ENCODE results near the gene UBE2H. TPM values are rescaled to one million over a fixed set of nuclear protein-coding genes. Genes with fewer than 3 reads are reported as not detected.
A peak's percentile ranks its signal among the peaks of the same experiment; 100 is the strongest.
"Not testable (repeated sequence)": the region's sequence is repeated elsewhere in the genome, so short reads cannot be mapped to it uniquely, and the experiment has no call there.

The UBE2H gene
- polyA plus RNA-seq, result 10 to 100 TPM; 33.7 to 58.8 (median 41.1) TPM

DNA sequence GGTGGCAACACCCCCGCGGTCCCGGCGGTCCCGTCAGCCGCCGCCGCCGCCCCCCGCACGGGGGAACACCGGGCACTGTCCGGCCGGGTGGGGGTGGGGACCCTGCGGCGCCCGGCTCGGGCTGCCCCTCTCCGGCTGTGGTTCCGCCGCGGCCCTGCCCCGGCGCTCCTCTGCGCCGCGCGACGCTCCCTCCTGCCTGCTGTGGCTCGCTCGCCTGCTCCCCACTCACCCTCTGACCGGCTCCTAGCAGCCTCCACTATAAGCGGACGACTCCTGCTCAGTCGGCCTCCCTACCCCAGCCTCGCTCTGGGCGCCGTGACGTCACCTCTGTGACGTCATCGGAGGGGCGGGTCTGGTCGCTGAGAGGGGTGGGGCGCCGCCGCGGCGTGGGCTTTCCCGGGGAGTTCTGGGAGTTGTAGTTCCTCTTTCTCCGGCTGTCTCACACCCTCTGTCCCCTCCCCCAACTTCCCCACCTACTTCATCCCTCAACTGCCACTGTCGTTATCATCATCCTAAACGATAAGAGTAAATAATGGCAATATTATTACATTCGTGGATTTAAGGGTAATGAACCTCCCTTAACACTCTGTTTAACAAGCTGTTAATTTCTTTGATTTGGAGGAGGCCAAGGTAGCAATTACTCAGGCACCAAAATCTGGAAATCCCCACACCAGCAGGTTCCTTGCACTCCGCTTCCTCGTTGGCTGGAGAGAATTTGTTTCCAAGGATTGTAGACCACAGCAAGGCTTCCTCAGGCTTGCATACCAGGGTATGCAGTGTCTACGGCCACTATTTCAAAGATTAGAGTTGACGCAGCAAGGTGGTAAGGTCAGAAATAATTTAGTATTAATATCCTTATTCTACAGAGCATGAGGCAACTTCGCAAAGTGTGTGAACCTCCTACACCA, at the start of gene UBE2H:
UBE2H (minus strand) TSS at position 308 of the 908 bp plus-strand sequence. CDS start 405 bp downstream, outside the sequence.
- 5 to 6% (median 6%) methylated on average over 47 to 58 of the region's 58 CpGs for WGBS, 3 donors
- H3K27ac ChIP-seq (ENCODE audit: low read depth, low read length), result peak within 1 kb of the TSS; percentile 33

GRCh38 chr7:129998446-129998845, 45.7 kb upstream of the UBE2H start:
- no peak overlapping the region for H3K27ac ChIP-seq (ENCODE audit: low read depth, low read length)
- 84 to 92% (median 91%) methylated on average over 5 of the region's 5 CpGs for WGBS, 3 donors

DNA sequence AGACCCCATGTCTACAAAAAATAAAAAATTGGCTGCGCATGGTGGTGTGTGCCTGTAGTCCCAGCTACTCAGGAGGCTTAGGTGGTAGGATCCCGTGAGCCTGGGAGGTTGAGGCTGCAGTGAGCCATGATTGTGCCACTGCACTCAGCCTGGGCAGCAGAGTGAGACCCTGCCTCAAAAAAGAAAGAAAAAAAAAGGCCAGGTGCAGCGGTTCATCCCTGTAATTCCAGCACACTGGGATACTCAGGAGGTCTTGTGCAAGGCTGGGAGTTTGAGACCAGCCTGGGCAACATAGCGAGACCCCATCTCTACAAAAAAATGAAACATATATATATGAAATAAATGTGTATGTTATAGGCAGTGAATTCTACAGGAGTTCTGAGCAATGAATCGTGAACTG, 44.5 kb upstream of the UBE2H start:
- no peak overlapping the region for H3K27ac ChIP-seq (ENCODE audit: low read depth, low read length)
- WGBS, 3 donors, result 72 to 76% (median 76%) methylated on average over 5 of the region's 5 CpGs

- 67 to 78% (median 71%) methylated on average over 8 of the region's 8 CpGs for WGBS, 3 donors
- H3K27ac ChIP-seq (ENCODE audit: low read depth, low read length), result no peak overlapping the region
Measured at GRCh38 chr7:129993275-129993674, 40.5 kb upstream of the UBE2H start.

DNA sequence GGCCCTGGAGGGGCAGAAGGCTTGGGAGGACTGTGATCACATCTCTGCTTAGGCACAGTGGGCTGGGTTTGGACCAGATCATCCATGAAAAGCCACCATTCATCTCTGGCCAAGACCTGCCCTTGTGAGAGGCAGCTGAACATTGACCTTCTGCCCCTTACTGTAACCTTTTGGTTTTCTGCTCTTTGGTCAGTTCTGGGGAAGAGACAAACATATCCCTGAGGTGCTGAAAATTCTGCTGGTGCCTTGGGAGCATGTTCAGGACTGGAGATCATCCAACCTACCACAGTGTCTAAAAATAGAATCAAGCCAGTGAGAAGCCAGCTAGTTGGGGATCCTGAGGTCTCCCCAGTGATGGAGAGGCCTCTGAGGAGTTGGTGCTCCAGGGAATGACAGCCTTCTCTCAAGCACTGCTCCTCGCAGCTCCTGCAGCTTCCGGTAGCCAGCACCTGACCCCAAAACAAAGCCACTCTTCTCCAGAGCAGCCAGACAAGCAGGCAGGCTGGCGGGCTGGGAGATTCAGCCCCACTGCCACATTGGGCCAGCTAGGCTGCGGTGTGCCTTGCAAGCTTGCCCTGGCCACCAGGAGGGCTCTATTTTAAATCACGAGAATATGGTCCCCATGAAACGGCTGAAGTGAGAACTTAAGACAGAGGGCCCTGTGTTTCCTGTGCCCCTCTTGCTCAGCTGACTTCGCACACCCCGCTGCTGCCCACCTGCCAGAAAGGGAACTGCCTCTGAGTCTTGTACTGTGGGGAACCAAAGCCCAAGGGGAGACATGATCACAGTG, 37.8 kb upstream of the UBE2H start:
- 74 to 88% (median 74%) methylated on average over 8 of the region's 8 CpGs for WGBS, 3 donors
- H3K27ac ChIP-seq (ENCODE audit: low read depth, low read length), result no peak overlapping the region

- H3K27ac ChIP-seq (ENCODE audit: low read depth, low read length), result no peak overlapping the region
- WGBS, 3 donors, result 35 to 44% (median 38%) methylated on average over 4 of the region's 4 CpGs
Measured at GRCh38 chr7:129989466-129989865, 36.7 kb upstream of the UBE2H start.

DNA sequence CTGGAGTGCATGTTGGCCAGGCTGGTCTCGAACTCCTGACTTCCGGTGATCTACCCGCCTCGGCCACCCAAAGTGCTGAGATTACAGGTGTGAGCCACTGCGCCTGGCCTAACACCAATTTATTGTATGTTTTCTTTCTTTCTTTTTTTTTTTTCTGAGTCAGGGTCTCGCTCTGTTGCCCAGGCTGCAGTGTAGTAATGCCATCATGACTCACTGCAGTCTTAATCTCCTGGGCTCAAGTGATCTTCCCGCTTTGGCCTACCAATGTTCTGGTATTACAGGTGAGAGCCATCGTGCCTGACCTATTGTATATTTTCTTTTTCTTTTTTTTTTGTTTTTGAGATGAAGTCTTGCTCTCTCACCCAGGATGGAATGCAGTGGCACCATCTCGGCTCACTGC, 33.8 kb upstream of the UBE2H start:
- H3K27ac ChIP-seq (ENCODE audit: low read depth, low read length), result no peak overlapping the region
- WGBS, 3 donors, result 95 to 98% (median 95%) methylated on average over 9 of the region's 9 CpGs

DNA sequence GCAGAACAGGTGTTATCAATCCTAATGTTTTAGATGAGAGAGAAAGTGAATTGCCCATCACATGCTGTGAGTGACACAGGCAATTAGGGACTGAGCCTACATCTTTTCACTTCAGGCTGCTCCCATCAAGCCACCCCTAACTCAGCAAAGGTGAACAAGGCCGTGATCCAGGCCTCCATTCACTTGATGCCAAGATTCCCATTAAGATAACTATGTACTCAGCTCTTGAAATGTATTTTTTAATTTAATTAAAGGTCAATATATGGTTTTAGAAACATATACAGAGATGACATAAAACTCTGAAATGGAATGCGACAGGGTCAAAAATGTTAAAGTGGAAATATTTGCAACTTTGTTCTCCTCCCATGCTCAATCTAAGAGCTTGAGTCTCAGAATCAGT, 27.9 kb upstream of the UBE2H start:
- H3K27ac ChIP-seq (ENCODE audit: low read depth, low read length), result no peak overlapping the region
- WGBS, 3 donors, result 84 to 94% (median 94%) methylated on average over 2 of the region's 2 CpGs

GRCh38 chr7:129975309-129975708, 22.5 kb upstream of the UBE2H start:
- 41 to 84% (median 71%) methylated on average over 1 of the region's 1 CpG for WGBS, 3 donors
- no peak overlapping the region for H3K27ac ChIP-seq (ENCODE audit: low read depth, low read length)

DNA sequence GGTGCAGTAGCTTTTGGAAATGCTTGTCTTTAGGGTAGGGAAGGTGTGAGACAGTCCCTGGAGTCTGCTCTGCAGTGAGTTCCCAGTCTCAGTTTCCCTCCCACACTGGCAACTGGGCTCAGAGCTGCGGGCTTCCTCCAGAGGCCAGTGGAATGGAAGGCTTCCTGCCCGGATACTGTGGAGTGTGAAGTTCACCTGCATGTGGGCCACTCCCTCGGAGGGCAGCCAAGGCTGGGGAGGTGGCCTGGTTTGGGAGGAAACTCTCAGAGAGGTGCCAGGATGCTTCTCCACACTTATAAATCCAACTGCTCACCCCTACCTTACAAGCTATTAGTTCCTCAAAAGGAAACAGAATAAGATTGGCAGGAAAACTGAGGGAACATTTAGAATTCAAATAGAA, 18.1 kb upstream of the UBE2H start:
- WGBS, 3 donors, result 44 to 67% (median 60%) methylated on average over 3 of the region's 3 CpGs
- H3K27ac ChIP-seq (ENCODE audit: low read depth, low read length), result no peak overlapping the region

DNA sequence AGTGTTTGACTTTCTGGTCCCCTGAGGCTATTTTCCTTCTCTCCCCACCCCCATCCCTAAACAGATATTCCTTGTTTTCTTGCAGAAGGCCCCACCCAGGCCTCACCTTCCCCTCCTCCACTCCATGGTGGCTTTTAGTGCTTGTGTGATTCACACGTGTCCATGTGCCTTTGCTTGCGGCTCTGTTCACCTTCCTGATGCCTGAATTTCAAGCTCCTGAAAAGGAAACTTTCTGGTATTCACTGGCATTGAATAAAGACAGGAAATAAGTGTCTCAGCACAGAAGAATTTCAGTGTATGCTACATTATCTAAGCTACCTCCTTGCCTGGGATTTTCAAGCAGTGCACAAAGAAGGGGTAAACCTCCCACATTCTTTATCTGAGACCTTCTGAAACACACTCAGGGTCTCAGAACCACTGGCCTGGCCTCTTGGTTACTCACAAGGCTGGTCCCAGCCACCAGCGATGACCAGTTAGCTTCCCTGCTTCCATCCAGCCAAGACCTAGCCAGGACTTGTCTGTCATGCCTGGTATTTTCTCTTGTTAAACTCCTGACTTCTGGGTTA, 17.2 kb upstream of the UBE2H start:
- H3K27ac ChIP-seq (ENCODE audit: low read depth, low read length), result no peak overlapping the region
- 56 to 67% (median 65%) methylated on average over 3 of the region's 3 CpGs for WGBS, 3 donors

DNA sequence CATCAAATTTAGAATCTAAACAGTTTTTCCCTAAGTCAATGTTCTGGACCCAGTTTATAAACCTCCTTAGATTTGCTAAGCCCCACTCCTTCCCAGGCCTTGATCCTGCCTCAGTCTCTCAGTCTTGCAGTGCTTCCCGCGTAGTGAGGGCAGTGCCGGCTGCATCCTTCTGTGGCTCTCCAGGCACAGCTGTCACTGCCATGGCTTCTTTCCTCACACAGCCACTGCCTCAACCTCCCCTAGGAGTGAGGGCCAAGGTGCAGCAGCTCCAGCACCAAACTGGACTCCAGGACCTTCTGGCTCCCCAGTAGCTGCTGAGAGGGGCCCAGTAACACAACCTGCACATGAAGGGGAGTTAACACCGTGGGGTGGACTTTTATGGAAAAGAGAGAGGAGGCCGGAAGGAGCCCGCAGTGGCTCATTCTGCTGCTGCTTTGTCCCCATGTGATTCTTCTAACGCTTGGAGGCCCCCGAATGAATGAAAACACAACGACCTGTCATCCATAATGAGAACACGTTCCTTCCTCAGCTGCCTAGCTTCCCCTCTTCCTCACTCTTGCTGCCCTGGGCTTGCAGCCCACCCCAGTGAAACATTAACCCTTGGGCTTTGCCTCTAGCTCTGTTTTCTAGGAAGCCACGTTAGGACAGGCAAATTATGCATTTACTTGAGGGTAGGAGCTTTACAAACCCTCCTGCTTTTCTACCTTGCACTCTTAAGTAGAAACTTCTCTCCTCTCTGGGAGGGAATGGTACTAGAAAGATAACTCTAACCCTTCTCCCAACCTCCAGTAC, 16.0 kb upstream of the UBE2H start:
- H3K27ac ChIP-seq (ENCODE audit: low read depth, low read length), result no peak overlapping the region
- WGBS, 3 donors, result 81 to 83% (median 82%) methylated on average over 11 of the region's 11 CpGs

DNA sequence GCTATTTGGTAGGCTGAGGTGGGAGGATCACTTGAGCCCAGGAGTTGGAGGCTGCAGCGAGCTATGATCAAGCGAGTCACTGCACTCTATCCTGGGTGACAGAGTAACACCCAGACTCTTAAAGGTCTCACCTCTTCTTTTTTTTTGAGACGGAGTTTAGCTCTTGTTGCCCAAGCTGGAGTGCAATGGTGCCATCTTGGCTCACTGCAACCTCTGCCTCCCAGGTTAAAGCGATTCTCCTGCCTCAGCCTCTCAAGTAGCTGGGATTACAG, 7.4 kb upstream of the UBE2H start:
- WGBS, 3 donors, result 94 to 100% (median 97%) methylated on average over 4 of the region's 4 CpGs
- not testable (repeated sequence) for H3K27ac ChIP-seq (ENCODE audit: low read depth, low read length)

- 80 to 94% (median 88%) methylated on average over 12 of the region's 12 CpGs for WGBS, 3 donors
- H3K27ac ChIP-seq (ENCODE audit: low read depth, low read length), result no peak overlapping the region
Measured at GRCh38 chr7:129959471-129960203, 6.9 kb upstream of the UBE2H start.

DNA sequence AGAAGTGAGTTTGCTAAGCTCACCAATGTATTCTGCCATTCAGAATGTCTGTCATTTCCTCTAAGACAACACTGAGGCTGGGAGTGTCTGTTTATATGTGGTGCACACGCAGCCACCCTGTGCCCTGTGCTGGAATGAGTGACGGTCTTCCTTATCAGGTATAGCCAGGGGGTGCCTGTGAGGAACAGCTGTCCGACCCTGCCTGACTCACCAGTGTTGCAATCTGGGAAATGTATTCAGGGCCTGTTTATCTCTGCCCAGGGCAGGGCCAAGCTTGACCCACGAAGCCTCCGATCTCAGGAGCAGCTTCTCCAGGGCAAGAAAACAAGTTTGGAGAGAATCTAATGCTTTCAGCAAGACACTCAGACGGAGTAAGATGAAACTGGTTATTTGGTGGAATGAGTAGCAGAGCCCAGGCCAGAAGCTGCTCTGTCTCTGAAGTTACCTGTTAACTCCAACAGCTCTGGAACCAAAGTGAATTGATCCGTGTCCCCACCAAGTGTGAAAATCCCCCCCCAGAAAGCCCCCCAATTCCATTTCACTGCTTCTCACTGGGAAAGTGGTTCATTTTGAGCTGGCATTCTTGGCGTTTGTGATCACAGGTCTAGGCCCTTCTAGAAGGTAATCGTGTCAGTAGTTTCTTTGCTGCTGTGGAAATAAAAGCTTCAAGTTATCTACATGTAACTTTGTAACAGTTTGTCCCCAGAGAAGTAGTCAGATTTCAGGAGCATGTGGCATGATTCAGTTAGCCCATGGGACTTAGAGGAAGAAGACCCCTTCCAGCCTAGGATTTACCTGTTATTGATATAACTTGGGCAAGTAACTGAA, 6.1 kb upstream of the UBE2H start:
- H3K27ac ChIP-seq (ENCODE audit: low read depth, low read length), result no peak overlapping the region
- WGBS, 3 donors, result 47 to 52% (median 51%) methylated on average over 9 of the region's 9 CpGs

GRCh38 chr7:129955993-129956543, 3.3 kb upstream of the UBE2H start:
- H3K27ac ChIP-seq (ENCODE audit: low read depth, low read length), result no peak overlapping the region
- 89 to 94% (median 93%) methylated on average over 8 of the region's 8 CpGs for WGBS, 3 donors

- WGBS, 3 donors, result 0 to 1% (median 0%) methylated on average over 24 to 43 of the region's 43 CpGs
- H3K27ac ChIP-seq (ENCODE audit: low read depth, low read length), result peak overlapping the region; percentile 33
Measured at GRCh38 chr7:129952086-129952652, 591 bp downstream of the UBE2H start.

All from adipose tissue (tissue), 3 donors.